ENCODE results near the gene CCT6B. TPM values are rescaled to one million over a fixed set of nuclear protein-coding genes. Genes with fewer than 3 reads are reported as not detected.

CCT6B gene
- total RNA-seq, 1 experiment from 2014 or later: 2.8 TPM

DNA sequence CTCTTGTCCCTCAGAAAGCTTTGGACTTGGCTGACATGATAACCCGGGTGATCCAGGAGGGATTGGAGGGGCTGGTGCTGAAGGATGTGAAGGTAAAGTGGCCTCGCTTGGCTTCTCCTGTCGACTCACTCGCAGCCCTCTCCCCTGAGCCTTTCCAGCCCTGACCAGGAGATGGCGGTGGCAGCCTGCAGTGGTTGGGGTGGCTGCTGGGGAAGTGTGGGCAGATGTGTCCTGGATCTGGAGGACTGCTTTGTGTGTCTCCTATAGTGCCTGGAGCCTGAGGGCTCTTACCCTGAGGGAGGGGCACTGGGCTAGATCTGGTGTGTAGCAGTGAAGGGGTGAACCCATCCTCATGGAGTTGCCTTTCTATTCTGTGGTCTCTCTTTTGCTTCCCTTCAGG is 36.9 kb upstream of the CCT6B start:
- Mint-ChIP-seq H3K36me3 (peaks cover 87% of the 10 kb centered on the region), H3K4me3 (no peak overlapping the region), H3K4me1 (no peaks in the 10 kb centered on the region), H3K27ac (no peak overlapping the region), H3K27me3 (ENCODE audit: low read depth) (no peaks in the 10 kb centered on the region), H3K9me3 (no peaks in the 10 kb centered on the region)
- peak; percentile 79 for DNase-seq (ENCODE audit: low spot score)
- peak; percentile 96 for ATAC-seq
- TF ChIP-seq SMAD4 (CRISPR knock-in tag; IDR thresholded peaks at IDR 0.05) (no peak), KAT7 (CRISPR knock-in tag; IDR thresholded peaks at IDR 0.05; ENCODE audit: borderline replicate concordance) (no peak)
- TF ChIP-seq, protein P1, sequence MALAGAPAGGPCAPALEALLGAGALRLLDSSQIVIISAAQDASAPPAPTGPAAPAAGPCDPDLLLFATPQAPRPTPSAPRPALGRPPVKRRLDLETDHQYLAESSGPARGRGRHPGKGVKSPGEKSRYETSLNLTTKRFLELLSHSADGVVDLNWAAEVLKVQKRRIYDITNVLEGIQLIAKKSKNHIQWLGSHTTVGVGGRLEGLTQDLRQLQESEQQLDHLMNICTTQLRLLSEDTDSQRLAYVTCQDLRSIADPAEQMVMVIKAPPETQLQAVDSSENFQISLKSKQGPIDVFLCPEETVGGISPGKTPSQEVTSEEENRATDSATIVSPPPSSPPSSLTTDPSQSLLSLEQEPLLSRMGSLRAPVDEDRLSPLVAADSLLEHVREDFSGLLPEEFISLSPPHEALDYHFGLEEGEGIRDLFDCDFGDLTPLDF (CRISPR knock-in tag; IDR thresholded peaks at IDR 0.05): no peak
- TF ChIP-seq, protein P2, sequence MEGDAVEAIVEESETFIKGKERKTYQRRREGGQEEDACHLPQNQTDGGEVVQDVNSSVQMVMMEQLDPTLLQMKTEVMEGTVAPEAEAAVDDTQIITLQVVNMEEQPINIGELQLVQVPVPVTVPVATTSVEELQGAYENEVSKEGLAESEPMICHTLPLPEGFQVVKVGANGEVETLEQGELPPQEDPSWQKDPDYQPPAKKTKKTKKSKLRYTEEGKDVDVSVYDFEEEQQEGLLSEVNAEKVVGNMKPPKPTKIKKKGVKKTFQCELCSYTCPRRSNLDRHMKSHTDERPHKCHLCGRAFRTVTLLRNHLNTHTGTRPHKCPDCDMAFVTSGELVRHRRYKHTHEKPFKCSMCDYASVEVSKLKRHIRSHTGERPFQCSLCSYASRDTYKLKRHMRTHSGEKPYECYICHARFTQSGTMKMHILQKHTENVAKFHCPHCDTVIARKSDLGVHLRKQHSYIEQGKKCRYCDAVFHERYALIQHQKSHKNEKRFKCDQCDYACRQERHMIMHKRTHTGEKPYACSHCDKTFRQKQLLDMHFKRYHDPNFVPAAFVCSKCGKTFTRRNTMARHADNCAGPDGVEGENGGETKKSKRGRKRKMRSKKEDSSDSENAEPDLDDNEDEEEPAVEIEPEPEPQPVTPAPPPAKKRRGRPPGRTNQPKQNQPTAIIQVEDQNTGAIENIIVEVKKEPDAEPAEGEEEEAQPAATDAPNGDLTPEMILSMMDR (IDR thresholded peaks at IDR 0.05): peak; percentile 41
- TF ChIP-seq, protein P3, sequence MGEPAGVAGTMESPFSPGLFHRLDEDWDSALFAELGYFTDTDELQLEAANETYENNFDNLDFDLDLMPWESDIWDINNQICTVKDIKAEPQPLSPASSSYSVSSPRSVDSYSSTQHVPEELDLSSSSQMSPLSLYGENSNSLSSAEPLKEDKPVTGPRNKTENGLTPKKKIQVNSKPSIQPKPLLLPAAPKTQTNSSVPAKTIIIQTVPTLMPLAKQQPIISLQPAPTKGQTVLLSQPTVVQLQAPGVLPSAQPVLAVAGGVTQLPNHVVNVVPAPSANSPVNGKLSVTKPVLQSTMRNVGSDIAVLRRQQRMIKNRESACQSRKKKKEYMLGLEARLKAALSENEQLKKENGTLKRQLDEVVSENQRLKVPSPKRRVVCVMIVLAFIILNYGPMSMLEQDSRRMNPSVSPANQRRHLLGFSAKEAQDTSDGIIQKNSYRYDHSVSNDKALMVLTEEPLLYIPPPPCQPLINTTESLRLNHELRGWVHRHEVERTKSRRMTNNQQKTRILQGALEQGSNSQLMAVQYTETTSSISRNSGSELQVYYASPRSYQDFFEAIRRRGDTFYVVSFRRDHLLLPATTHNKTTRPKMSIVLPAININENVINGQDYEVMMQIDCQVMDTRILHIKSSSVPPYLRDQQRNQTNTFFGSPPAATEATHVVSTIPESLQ (CRISPR knock-in tag; IDR thresholded peaks at IDR 0.05): no peak
- CTCF ChIA-PET: interaction anchor here (1.2 to 2.4 kb wide), 3 partner anchors 91 to 127 kb away, joined by 3 to 7 read pairs (median 5); partner anchors contain the start of gene RAD51D
- POLR2A ChIA-PET: no interaction called here

DNA sequence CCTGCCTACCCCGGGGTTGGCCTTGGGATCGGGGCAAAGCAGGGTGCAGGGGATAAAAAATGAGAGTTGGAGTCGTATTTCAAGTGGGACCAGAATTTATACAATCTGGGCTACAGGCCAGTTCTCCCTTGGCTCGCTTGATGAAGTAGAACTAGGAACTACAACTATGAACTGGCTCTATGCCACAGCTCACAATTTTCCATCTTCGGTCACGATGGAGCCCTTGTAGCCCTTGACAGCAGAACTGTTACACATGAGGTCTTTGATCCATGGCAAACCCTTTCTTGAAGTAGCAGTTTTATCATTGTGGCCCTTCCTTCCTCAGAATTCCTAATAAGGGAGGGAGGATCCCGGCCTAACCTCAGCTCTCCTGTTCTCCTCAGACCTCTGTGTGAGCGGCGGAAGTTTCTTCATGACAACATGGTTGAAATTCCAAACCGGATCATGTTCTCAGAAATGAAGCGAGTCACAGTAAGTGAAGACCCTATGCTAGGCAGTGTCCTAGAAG is 36.1 kb upstream of the CCT6B start:
- H3K27me3 Mint-ChIP-seq (ENCODE audit: low read depth): no peaks in the 10 kb centered on the region
- DNase-seq (ENCODE audit: low spot score) (no peak), ATAC-seq (no peak)
- H3K4me3 Mint-ChIP-seq: no peak overlapping the region
- H3K9me3 Mint-ChIP-seq: no peaks in the 10 kb centered on the region
- H3K4me1 Mint-ChIP-seq: no peaks in the 10 kb centered on the region
- H3K36me3 Mint-ChIP-seq: peaks cover 89% of the 10 kb centered on the region
- POLR2A ChIA-PET: no interaction called here
- no peak for TF ChIP-seq TEAD4 (CRISPR knock-in tag; IDR thresholded peaks at IDR 0.05)
- TF ChIP-seq ZNF671 (CRISPR knock-in tag; IDR thresholded peaks at IDR 0.05): no peak
- TF ChIP-seq, protein P4, sequence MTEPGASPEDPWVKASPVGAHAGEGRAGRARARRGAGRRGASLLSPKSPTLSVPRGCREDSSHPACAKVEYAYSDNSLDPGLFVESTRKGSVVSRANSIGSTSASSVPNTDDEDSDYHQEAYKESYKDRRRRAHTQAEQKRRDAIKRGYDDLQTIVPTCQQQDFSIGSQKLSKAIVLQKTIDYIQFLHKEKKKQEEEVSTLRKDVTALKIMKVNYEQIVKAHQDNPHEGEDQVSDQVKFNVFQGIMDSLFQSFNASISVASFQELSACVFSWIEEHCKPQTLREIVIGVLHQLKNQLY (CRISPR knock-in tag; IDR thresholded peaks at IDR 0.05): no peak
- TF ChIP-seq CREM (CRISPR knock-in tag; IDR thresholded peaks at IDR 0.05): no peak
- no peak for TF ChIP-seq TCF7 (CRISPR knock-in tag; IDR thresholded peaks at IDR 0.05; ENCODE audit: low read depth)
- CTCF ChIA-PET: interaction anchor here (1.2 to 1.3 kb wide), 2 partner anchors 122 to 127 kb away, joined by 3 to 5 read pairs; partner anchors contain the start of gene RAD51D
- H3K27ac Mint-ChIP-seq: no peak overlapping the region

DNA sequence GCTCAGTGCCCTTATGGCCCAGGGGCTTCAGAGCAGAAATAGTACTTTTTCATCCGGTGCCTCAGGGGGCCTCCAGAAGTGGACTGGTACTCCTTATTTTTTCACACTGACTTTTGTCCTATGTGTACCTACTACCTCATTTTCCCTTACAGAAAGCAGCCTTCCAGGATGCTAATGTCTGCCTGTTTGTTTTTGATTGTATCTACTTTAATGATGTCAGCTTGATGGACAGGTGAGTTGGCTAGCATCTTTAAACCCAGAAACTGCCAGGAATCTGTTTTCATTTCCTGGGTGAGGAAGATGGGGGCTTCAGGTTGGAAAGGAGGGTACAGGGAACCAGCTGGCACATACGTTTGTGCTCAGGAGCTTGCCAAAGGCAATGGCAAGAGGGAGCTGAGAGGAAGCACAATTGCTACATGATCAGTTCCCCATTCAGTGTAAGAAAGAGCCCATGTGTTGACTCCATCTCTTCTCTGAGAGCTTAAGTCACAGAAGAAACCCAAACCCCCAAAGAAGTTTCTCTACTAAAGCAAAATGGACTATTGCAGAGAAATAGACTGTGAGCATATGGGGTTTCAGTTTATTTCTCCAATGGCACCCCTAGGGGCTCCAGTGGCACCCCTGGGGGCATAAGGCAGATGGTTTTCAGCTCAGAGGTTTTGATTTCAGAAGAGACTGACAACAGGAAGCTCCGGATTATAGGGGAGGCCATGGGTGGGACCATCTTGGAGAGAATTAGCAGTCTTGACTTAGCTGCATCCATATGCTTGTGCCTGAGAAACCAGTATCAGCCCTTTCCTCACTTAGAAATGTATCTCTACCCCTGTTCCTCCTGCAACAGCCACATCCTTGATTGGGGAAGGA is 35.4 kb upstream of the CCT6B start:
- CTCF ChIA-PET: interaction anchor here (1.2 to 1.3 kb wide), 2 partner anchors 123 to 128 kb away, joined by 3 to 5 read pairs; partner anchors contain the start of gene RAD51D
- ATAC-seq (no peak), DNase-seq (ENCODE audit: low spot score) (no peak)
- POLR2A ChIA-PET: no interaction called here
- Mint-ChIP-seq H3K4me1 (no peaks in the 10 kb centered on the region), H3K9me3 (no peaks in the 10 kb centered on the region), H3K36me3 (peaks cover 91% of the 10 kb centered on the region), H3K27me3 (ENCODE audit: low read depth) (no peaks in the 10 kb centered on the region), H3K4me3 (no peak overlapping the region), H3K27ac (no peak overlapping the region)
- TF ChIP-seq, protein P5, sequence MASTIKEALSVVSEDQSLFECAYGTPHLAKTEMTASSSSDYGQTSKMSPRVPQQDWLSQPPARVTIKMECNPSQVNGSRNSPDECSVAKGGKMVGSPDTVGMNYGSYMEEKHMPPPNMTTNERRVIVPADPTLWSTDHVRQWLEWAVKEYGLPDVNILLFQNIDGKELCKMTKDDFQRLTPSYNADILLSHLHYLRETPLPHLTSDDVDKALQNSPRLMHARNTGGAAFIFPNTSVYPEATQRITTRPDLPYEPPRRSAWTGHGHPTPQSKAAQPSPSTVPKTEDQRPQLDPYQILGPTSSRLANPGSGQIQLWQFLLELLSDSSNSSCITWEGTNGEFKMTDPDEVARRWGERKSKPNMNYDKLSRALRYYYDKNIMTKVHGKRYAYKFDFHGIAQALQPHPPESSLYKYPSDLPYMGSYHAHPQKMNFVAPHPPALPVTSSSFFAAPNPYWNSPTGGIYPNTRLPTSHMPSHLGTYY (CRISPR knock-in tag; IDR thresholded peaks at IDR 0.05): no peak

All from WTC11 (cell line).